PC-3 (cell line): ENCODE results near the gene STARD3. TPM values are rescaled to one million over a fixed set of nuclear protein-coding genes. Genes with fewer than 3 reads are reported as not detected.

Experiments
- ATAC-seq: fragments of 200-7000 bp; cut with Tn5 transposase; 2 replicates; pipeline ENCODE4 v1.9.1; 2020; ENCODE audit warnings: mild to moderate bottlenecking, moderate library complexity
- BruUV-seq: library from RNA; stranded (reverse); fragments of 400-500 nt; replicated peaks from 2 replicates; lab custom pipeline; 2021; lab: Mats Ljungman, UMichigan
- CTCF ChIA-PET: fragments of 300-600 bp; sonication (Branson Sonifier 250); formaldehyde crosslinking; loops from one replicate; lab custom pipeline; 2022; ENCODE audit warnings: antibody characterized with exemption; lab: Charles Lee
- POLR2A ChIA-PET: fragments of 300-600 bp; sonication (Branson Sonifier 250); formaldehyde crosslinking; loops from one replicate; lab custom pipeline; 2022; ENCODE audit warnings: antibody characterized with exemption; ENCODE audit not compliant: unreplicated experiment; lab: Charles Lee
- DNase-seq: peaks from one replicate; pipeline ENCODE4 v3.0.0-alpha.2; 2015
- H2AFZ ChIP-seq: fragments of 300-600 bp; sonication (generic); 2 replicates; pipeline ENCODE4 v1.6.0; 2016; ENCODE audit warnings: antibody characterized with exemption, low read length
- H3F3A ChIP-seq: fragments of 300-600 bp; sonication (generic); one replicate; pipeline ENCODE4 v1.6.0; 2017; ENCODE audit warnings: antibody characterized with exemption, low read length, control low read depth, mild to moderate bottlenecking; ENCODE audit not compliant: unreplicated experiment
- H3K27ac ChIP-seq: fragments of 300-600 bp; sonication (generic); 2 replicates; pipeline ENCODE4 v1.5.1; 2016; ENCODE audit warnings: mild to moderate bottlenecking, low read length
- H3K27me3 ChIP-seq: fragments of 300-600 bp; sonication (generic); 2 replicates; pipeline ENCODE4 v1.6.1; 2016; ENCODE audit warnings: low read length, mixed read lengths
- H3K36me3 ChIP-seq: fragments of 300-600 bp; sonication (generic); 2 replicates; pipeline ENCODE4 v1.6.1; 2016; ENCODE audit warnings: low read depth, mixed run types, low read length, mixed read lengths
- H3K4me1 ChIP-seq: fragments of 300-600 bp; sonication (generic); 2 replicates; pipeline ENCODE4 v1.5.1; 2016; ENCODE audit warnings: low read length; ENCODE audit not compliant: insufficient read depth
- H3K4me2 ChIP-seq: fragments of 300-600 bp; sonication (generic); 2 replicates; pipeline ENCODE4 v1.6.0; 2016; ENCODE audit warnings: low read length
- H3K4me3 ChIP-seq: fragments of 300-600 bp; sonication (generic); 2 replicates; pipeline ENCODE4 v1.5.1; 2016; ENCODE audit warnings: mild to moderate bottlenecking, low read length, mixed read lengths
- H3K79me2 ChIP-seq: fragments of 300-600 bp; sonication (generic); 2 replicates; pipeline ENCODE4 v1.6.1; 2017; ENCODE audit warnings: low read length, mixed read lengths
- H3K9ac ChIP-seq: fragments of 300-600 bp; sonication (generic); 2 replicates; pipeline ENCODE4 v1.6.0; 2016; ENCODE audit warnings: mild to moderate bottlenecking, low read length
- H3K9me2 ChIP-seq: fragments of 300-600 bp; sonication (generic); replicated peaks from 2 replicates; pipeline ENCODE4 v1.6.1; 2016; ENCODE audit warnings: mixed run types, low read length, mixed read lengths
- H3K9me3 ChIP-seq: fragments of 300-600 bp; sonication (generic); 2 replicates; pipeline ENCODE4 v1.6.1; 2016; ENCODE audit warnings: low read length, mixed read lengths
- H4K20me1 ChIP-seq: fragments of 300-600 bp; sonication (generic); 2 replicates; pipeline ENCODE4 v1.6.1; 2016; ENCODE audit warnings: low read length, mixed read lengths
- EZH2 ChIP-seq: fragments of 300-600 bp; sonication (generic); IDR thresholded peaks from one replicate; pipeline ENCODE4 v1.6.1; 2017; ENCODE audit warnings: antibody characterized with exemption, mild to moderate bottlenecking, low read length; ENCODE audit not compliant: unreplicated experiment
- EZH2phosphoT487 ChIP-seq: fragments of 300-600 bp; sonication (generic); IDR thresholded peaks from 2 replicates; pipeline ENCODE4 v1.6.1; 2018; ENCODE audit warnings: mild to moderate bottlenecking, antibody characterized with exemption, low read length, borderline replicate concordance
- intact Hi-C: fragments of 100-400 bp; cut with micrococcal nuclease; formaldehyde crosslinking; loops from 2 replicates; pipeline ENCODE4 v1.9.0; 2023
- total RNA-seq: library from RNA; depleted of rRNA; stranded (reverse); fragments of >200 nt; gene quantifications from 2 replicates; pipeline ENCODE4 v1.2.3, GENCODE V29; 2014
- TF ChIP-seq, protein P1 (sequence below): fragments of 300-600 bp; sonication (generic); conservative IDR thresholded peaks from 2 replicates; pipeline ENCODE4 v1.5.1; 2017; ENCODE audit warnings: antibody characterized with exemption, low read depth, mild to moderate bottlenecking, low read length

Gene STARD3
- total RNA-seq, 1 experiment from 2014 or later, result 30.5 TPM

GRCh38 chr17:39636587-39636926 is 387 bp upstream of the STARD3 start:
- Histone ChIP-seq H3K9me3 (no peaks in the 10 kb centered on the region), H2AFZ (peak overlapping the region; percentile 83), H3K27me3 (no peaks in the 10 kb centered on the region), H3K27ac (peak overlapping the region; percentile 64), H3K4me1 (peaks cover 26% of the 10 kb centered on the region), H3K9me2 (no peaks in the 10 kb centered on the region), H4K20me1 (no peaks in the 10 kb centered on the region), H3K79me2 (peaks cover 43% of the 10 kb centered on the region), H3K4me3 (peak overlapping the region; percentile 94), H3K4me2 (peak overlapping the region; percentile 96), H3F3A (no peaks in the 10 kb centered on the region), H3K9ac (peak overlapping the region; percentile 90), H3K36me3 (no peaks in the 10 kb centered on the region)
- BruUV-seq, result TSS peak; percentile 92
- no peak for DNase-seq
- ATAC-seq, result no peak
- intact Hi-C loops, result no loop called here
- CTCF ChIA-PET, result no interaction called here
- POLR2A ChIA-PET, result interaction anchor here (0.7 kb wide), 1 partner anchor 186 kb away, joined by 3 read pairs; the partner anchor contains the start of gene MED1
- TF ChIP-seq, protein P1, sequence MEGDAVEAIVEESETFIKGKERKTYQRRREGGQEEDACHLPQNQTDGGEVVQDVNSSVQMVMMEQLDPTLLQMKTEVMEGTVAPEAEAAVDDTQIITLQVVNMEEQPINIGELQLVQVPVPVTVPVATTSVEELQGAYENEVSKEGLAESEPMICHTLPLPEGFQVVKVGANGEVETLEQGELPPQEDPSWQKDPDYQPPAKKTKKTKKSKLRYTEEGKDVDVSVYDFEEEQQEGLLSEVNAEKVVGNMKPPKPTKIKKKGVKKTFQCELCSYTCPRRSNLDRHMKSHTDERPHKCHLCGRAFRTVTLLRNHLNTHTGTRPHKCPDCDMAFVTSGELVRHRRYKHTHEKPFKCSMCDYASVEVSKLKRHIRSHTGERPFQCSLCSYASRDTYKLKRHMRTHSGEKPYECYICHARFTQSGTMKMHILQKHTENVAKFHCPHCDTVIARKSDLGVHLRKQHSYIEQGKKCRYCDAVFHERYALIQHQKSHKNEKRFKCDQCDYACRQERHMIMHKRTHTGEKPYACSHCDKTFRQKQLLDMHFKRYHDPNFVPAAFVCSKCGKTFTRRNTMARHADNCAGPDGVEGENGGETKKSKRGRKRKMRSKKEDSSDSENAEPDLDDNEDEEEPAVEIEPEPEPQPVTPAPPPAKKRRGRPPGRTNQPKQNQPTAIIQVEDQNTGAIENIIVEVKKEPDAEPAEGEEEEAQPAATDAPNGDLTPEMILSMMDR, result no peak
- TF ChIP-seq EZH2, result no peak

GRCh38 chr17:39638317-39638716 is 1.4 kb downstream of the STARD3 start:
- Histone ChIP-seq H3K9me3 (no peaks in the 10 kb centered on the region), H3K9ac (peak overlapping the region; percentile 90; the same call in 1 of the 2 replicates), H4K20me1 (no peaks in the 10 kb centered on the region), H3K27me3 (no peaks in the 10 kb centered on the region), H3K9me2 (no peaks in the 10 kb centered on the region), H3K4me1 (peaks cover 19% of the 10 kb centered on the region), H2AFZ (no peak overlapping the region), H3K4me3 (peak overlapping the region; percentile 94), H3K4me2 (peak overlapping the region; percentile 96), H3K36me3 (no peaks in the 10 kb centered on the region), H3K27ac (no peak overlapping the region), H3F3A (no peaks in the 10 kb centered on the region), H3K79me2 (peaks cover 60% of the 10 kb centered on the region)
- DNase-seq (no peak), ATAC-seq (no peak)
- intact Hi-C loops, result no loop called here
- ChIA-PET CTCF (no interaction called here), POLR2A (no interaction called here)
- TF ChIP-seq EZH2phosphoT487 (no peak), EZH2 (no peak)
- TF ChIP-seq, protein P1, result no peak
- BruUV-seq, result no TSS peak

DNA sequence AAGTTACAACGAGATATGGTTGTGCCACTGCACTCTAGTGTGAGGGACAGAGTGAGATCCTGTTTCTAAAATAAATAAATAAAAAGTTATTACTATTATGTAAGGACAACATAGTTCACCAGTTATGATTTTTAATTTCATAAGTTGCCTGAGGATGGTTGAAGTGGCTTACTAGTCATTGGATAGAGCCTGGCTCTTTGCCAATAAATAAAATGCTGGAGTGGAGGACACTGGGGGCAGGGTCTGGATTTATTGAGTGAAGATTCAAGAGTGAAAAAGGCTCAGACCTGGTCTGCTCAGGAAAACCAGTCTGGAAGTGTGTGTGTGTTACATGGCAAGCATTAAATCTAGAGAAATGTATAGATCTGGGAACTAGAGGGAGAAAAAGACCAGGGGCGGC is 2.1 kb downstream of the STARD3 start:
- CTCF ChIA-PET, result no interaction called here
- BruUV-seq, result no TSS peak

More for the DNA sequence above, 2.1 kb downstream of the STARD3 start:
- Histone ChIP-seq H3K9ac (no peak overlapping the region), H3F3A (no peaks in the 10 kb centered on the region), H3K4me1 (peaks cover 19% of the 10 kb centered on the region), H3K4me3 (no peak overlapping the region), H3K9me3 (no peaks in the 10 kb centered on the region), H3K79me2 (peaks cover 68% of the 10 kb centered on the region), H3K27me3 (no peaks in the 10 kb centered on the region), H2AFZ (no peak overlapping the region), H3K9me2 (no peaks in the 10 kb centered on the region), H3K36me3 (no peaks in the 10 kb centered on the region), H4K20me1 (no peaks in the 10 kb centered on the region), H3K27ac (no peak overlapping the region), H3K4me2 (no peak overlapping the region)
- no peak for DNase-seq
- TF ChIP-seq EZH2phosphoT487 (no peak), EZH2 (no peak)
- TF ChIP-seq, protein P1, result no peak
- ATAC-seq, result no peak
- intact Hi-C loops, result no loop called here
- POLR2A ChIA-PET, result no interaction called here
